GM21526 (cell line): ENCODE results near the gene TNRC6C.

Experiments used
- ATAC-seq: cut with Tn5 transposase; IDR thresholded peaks from one replicate; pipeline ENCODE4 v1.9.1; 2021; ENCODE audit warnings: moderate library complexity; ENCODE audit not compliant: unreplicated experiment, low FRiP score

Gene TNRC6C

DNA sequence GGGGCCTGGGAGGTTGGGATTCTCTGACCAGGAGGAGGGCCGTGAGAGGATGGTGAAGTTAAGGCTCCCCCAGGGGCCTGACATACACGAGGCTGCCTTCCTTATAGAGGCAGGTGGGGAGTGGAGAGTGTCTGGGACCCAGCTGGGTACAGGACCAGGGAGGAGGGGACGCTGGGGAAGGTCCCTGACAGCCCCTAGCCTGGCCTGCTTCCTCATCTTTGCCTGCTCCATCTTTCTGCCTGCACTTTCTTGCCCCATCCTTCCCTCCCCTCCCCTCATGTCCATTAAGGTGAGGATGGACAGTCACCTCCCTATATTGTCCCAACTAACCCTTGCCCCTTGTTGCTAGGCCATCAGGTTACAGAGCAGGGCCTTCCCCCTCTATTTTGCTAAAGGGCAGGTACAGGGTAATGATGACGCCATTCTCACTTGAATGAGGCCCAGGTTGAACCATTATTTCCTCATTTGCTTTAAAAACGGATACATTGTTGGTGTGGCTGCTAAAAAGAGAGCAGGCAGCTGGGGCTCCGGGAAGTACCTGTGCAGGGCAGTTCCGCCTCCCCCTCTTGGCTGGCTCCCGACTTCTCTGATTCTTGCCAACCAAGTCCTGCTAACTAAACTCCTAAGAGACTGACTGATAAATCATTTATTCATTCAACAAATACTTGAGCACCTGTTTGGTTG lies 189.0 kb downstream of the TNRC6C start:
- no peak for ATAC-seq

DNA sequence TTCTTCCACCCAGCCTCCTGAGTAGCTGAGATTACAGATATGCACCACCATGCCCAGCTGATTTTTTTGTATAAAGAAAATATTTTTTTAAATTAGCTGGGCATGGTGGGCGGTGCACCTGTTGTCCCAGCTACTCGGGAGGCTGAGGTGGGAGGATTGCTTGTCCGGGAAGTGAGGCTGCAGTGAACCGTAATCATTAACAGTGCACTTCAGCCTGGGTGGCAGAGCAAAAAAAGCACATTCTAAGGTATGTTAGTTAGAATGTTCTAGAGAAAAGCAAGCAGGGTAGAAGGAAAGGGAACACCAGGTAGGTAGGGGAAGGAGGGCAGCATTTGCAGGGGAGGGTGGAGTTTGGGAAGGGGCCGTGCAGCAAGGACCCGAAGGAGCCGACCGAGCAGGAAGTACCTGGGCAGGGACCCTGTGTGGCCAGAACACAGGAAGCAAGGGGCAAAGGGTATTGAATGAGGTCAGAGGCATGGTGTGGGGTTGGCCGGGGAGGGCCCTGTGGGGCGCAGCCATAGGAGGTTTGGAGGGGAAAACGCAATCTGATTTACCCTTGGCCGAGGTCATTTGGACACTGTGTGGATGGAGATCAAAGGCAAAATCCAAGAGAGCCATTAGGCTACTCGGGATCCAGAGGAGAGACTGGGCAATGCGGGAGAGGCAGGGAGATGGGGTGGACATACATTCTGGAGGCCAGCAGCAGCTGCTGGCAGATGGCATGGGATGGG lies 189.9 kb downstream of the TNRC6C start:
- no peak for ATAC-seq

DNA sequence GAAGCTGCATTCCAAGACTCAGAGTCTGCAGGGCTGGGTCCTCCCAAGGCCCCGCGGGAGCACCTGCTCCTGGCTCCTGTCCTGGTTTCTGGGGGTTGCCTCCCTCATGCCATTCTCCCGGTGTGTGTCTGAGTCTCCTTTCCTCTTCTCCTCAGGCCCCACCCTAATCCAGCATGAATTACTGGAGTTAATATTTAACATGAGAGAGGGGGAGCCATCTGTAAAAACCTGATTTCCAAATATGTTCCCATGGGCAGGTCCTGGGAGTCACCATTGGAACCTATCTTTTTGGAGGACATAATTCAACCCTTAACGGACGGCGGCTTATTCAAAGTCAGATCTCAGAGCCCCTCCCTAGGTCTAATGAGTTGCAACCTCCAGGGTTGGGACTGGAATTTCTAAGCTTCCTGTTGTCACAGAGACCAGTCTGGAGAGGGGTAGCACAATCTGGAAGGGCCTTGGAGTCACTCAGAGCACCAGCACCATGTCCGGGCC lies 193.1 kb downstream of the TNRC6C start:
- ATAC-seq, result no peak

DNA sequence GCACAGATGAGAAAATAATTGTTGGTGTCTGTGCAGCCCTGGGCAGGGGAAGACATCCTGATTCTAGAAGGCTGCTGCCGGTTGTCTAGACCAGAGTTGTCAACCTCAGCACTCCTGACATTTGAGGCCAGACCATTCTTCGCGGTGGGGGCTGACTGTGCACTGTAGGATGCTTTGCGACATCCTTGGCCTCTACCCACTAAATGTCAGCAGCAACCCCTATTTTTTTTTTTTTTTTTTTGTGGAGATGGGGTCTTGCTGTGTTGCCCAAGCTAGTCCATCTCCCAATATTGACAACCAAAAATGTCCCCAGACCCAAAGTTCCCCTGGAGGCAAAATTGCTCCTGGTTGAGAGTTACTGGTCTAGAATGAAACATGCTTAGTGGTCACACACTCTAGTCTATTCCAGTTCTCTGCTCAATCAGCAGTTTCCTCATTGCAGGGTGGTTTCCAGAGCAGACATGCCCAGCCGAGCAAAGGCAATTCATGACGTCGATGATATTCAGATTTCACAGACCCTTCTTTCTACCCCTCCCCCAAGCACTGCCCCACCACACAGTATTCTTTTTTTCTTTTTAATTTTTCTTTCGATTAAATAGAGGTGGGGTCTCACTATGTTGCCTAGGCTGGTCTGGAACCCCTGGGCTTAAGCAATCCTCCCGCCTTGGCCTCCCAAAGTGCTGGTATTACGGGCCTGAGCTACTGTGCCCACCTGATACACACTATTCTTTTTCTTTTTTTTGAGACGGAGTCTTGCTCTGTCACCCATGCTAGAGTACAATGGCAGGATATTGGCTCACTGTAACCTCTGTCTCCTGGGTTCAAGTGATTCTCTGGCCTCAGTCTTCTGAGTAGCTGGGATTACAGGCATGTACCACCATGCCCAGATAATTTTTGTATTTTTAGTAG lies 196.7 kb downstream of the TNRC6C start:
- ATAC-seq, result peak; percentile 43
